ENCODE results near the gene INTS15.

DNA sequence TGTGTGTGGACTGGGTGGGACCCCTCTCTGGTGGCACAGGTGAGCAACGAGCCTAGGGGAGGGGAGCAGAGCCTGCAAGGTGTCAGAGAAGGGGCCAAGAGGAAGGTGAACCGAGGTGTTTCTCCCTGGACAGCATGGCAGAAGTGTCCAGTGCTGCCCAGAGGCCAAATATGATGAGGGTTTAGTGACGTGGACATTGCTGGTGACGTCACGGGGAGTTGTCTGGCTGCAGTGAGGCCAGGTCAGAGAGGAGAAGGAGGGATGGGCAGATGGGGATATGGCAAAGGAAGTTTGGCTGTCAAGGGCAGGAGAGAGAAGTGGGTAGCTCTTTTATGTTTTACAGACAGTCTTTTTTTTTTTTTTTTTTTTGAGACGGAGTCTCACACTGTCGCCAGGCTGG, 23.0 kb downstream of the INTS15 start:
- TF ChIP-seq, protein P1, sequence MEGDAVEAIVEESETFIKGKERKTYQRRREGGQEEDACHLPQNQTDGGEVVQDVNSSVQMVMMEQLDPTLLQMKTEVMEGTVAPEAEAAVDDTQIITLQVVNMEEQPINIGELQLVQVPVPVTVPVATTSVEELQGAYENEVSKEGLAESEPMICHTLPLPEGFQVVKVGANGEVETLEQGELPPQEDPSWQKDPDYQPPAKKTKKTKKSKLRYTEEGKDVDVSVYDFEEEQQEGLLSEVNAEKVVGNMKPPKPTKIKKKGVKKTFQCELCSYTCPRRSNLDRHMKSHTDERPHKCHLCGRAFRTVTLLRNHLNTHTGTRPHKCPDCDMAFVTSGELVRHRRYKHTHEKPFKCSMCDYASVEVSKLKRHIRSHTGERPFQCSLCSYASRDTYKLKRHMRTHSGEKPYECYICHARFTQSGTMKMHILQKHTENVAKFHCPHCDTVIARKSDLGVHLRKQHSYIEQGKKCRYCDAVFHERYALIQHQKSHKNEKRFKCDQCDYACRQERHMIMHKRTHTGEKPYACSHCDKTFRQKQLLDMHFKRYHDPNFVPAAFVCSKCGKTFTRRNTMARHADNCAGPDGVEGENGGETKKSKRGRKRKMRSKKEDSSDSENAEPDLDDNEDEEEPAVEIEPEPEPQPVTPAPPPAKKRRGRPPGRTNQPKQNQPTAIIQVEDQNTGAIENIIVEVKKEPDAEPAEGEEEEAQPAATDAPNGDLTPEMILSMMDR (IDR thresholded peaks at IDR 0.05; ENCODE audit: insufficient read depth, low read depth, low read length), result no peak
- no peak for TF ChIP-seq EZH2 (IDR thresholded peaks at IDR 0.05; ENCODE audit: insufficient read depth, low read length)

Data from astrocyte (in vitro differentiated cells and primary cell).